IPS-15b (cell line): ENCODE data around the gene HDGFL1.

ENCODE experiments used
- H3K27me3 ChIP-seq: one replicate; pipeline ENCODE4 v1.6.1; 2013; ENCODE audit warnings: low read length; ENCODE audit not compliant: control insufficient read depth, insufficient read depth
- H3K36me3 ChIP-seq: one replicate; pipeline ENCODE4 v1.6.1; 2013; ENCODE audit warnings: low read length; ENCODE audit not compliant: control insufficient read depth, insufficient read depth
- H3K4me1 ChIP-seq: one replicate; pipeline ENCODE4 v1.6.1; 2013; ENCODE audit warnings: mild to moderate bottlenecking, low read length; ENCODE audit not compliant: control insufficient read depth, insufficient read depth
- H3K4me3 ChIP-seq: one replicate; pipeline ENCODE4 v1.5.1; 2013; ENCODE audit warnings: low read depth, low read length
- H3K9ac ChIP-seq: one replicate; pipeline ENCODE4 v1.6.1; 2013; ENCODE audit warnings: low read depth, mild to moderate bottlenecking, low read length
- H3K9me3 ChIP-seq: one replicate; pipeline ENCODE4 v1.6.1; 2013; ENCODE audit warnings: mild to moderate bottlenecking, low read length; ENCODE audit not compliant: control insufficient read depth, insufficient read depth

Gene HDGFL1

DNA sequence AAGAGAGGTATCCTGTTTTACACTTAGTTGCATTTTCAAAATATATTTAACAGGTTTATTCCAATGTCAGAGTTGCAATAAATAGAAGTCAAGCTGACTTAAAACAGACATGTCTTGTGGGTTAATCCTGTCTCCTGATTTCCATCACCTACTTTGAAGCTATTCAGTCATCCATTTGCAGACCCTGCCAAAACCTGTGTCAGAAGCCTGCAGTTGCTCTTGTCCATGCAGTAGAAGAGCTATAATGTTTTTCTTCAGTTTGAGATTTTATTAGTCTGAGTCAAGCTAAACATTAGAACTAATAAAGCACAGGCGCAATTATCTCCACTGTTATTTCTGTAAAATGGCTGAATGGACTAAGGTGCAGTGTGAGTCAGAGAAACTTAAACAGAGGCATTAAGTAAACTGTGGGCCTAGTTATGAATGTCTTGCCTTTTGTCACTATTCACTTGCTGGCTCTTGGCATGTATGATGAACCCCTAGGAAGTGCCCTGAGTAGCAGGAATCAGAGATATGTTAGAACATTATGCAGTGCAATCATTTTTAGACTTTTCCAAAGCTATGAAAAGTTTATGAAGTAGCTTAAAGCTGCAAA is 11.0 kb upstream of the HDGFL1 start:
- no peak overlapping the region for H3K4me3 ChIP-seq
- H3K9ac ChIP-seq, result no peak overlapping the region
- H3K27me3 ChIP-seq, result no peaks in the 10 kb centered on the region
- no peaks in the 10 kb centered on the region for H3K36me3 ChIP-seq
- H3K4me1 ChIP-seq, result no peaks in the 10 kb centered on the region
- H3K9me3 ChIP-seq, result no peaks in the 10 kb centered on the region

DNA sequence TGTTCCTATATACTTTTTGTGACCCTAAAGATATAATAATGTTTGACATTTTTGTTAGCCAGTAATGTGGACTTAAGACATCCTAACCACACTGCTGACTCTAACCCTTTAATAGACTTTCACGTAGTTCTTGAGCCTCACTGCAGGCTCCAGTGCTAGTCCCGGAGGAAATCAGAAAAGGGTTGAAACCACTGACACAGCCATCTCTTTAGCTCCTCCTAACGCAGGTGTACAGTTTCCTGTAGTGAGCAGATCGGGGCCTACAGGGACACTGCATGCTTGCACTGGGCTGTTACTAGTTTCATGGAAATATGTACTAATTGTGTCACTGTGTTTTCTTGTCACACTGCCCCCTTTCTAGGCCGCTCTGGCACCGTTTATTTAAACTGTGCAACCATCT is 512 bp upstream of the HDGFL1 start:
- Histone ChIP-seq H3K36me3 (no peaks in the 10 kb centered on the region), H3K4me1 (no peaks in the 10 kb centered on the region)

DNA sequence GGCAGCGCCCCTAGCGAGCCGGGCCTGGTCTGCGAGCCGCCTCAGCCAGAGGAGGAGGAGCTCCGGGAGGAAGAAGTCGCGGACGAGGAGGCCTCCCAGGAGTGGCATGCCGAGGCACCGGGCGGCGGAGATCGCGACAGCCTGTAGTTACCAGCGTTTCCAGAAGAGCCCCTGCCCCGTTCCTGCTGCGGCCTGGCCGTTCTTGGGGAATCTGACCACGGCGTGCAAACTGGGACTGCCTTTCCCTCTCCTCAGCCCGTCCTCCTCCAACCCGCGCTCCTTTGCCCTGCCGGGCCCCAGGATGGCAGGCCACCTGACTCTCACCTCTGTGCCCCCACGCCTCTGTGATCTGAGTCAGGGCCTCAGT is 802 bp downstream of the HDGFL1 start:
- H3K9ac ChIP-seq, result no peak overlapping the region
- H3K4me1 ChIP-seq, result no peaks in the 10 kb centered on the region
- H3K36me3 ChIP-seq, result no peaks in the 10 kb centered on the region
- no peak overlapping the region for H3K4me3 ChIP-seq
- H3K27me3 ChIP-seq, result no peaks in the 10 kb centered on the region
- H3K9me3 ChIP-seq, result no peaks in the 10 kb centered on the region

More for the DNA sequence above, 512 bp upstream of the HDGFL1 start:
- no peak overlapping the region for H3K4me3 ChIP-seq
- H3K9ac ChIP-seq, result no peak overlapping the region
- H3K27me3 ChIP-seq, result no peaks in the 10 kb centered on the region
- H3K9me3 ChIP-seq, result no peaks in the 10 kb centered on the region

DNA sequence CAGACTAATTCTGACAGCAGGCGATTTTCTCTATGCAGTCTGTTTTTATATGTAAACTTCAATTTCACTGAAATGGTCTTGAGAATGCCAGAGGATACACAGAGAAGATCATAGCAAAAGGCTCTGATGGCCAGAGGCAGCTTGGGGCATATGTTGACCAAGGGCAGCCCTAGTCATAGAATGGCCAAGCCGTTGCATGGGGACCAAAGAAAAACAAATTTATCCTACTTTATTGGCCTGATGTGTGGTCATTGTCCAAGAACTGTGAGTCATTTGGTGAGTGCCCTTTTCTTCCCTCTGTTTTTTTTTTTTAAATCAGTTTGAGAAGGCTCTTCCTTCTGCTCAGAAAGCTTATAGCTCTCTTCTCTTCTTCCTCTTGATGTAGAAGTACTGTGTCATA is 5.8 kb downstream of the HDGFL1 start:
- H3K9ac ChIP-seq, result no peak overlapping the region
- H3K36me3 ChIP-seq, result no peaks in the 10 kb centered on the region
- H3K4me3 ChIP-seq, result no peak overlapping the region
- no peaks in the 10 kb centered on the region for H3K4me1 ChIP-seq
- no peaks in the 10 kb centered on the region for H3K27me3 ChIP-seq
- H3K9me3 ChIP-seq, result no peaks in the 10 kb centered on the region

DNA sequence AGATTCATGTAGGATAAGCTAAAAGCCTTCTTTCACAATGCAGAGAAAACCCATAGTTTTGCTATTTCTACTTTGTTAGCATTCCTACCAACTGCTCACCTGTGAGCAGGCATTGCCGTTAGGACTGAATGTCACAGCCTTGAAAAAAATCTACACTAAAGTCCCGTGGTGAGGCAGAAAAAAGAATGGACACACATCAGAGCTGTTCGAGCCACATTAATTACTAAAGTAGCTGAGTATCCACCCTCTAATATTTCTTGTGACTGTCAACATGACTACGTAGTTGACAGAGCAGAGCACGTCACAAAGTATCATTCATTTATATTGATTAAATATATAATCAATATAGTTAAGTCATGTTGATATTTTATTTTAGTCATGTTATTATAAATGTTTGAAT is 10.1 kb downstream of the HDGFL1 start:
- Histone ChIP-seq H3K27me3 (no peaks in the 10 kb centered on the region), H3K4me3 (no peak overlapping the region), H3K9me3 (no peaks in the 10 kb centered on the region), H3K9ac (no peak overlapping the region), H3K4me1 (peaks cover 3% of the 10 kb centered on the region), H3K36me3 (no peaks in the 10 kb centered on the region)

DNA sequence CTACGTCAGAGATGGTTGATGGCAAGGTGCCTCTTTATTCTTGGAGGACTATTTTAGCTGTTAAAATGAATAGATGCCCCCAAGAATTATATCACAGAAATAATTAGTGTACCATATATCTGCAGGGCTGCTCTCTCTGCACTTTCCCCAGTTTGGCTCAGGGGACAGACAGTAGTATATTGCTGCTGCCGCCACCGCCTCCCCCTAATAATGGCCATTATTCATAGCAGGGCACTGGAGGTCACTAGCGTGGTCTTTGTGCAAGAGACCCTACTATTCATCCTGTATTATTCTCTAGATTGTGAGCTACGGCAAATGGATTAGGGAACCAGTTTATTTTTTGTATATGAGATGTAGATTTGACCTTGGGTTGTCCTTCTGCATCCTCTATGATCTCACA is 11.0 kb downstream of the HDGFL1 start:
- H3K9ac ChIP-seq, result no peak overlapping the region
- peaks cover 3% of the 10 kb centered on the region for H3K4me1 ChIP-seq
- no peaks in the 10 kb centered on the region for H3K27me3 ChIP-seq
- no peaks in the 10 kb centered on the region for H3K36me3 ChIP-seq
- no peaks in the 10 kb centered on the region for H3K9me3 ChIP-seq
- no peak overlapping the region for H3K4me3 ChIP-seq

DNA sequence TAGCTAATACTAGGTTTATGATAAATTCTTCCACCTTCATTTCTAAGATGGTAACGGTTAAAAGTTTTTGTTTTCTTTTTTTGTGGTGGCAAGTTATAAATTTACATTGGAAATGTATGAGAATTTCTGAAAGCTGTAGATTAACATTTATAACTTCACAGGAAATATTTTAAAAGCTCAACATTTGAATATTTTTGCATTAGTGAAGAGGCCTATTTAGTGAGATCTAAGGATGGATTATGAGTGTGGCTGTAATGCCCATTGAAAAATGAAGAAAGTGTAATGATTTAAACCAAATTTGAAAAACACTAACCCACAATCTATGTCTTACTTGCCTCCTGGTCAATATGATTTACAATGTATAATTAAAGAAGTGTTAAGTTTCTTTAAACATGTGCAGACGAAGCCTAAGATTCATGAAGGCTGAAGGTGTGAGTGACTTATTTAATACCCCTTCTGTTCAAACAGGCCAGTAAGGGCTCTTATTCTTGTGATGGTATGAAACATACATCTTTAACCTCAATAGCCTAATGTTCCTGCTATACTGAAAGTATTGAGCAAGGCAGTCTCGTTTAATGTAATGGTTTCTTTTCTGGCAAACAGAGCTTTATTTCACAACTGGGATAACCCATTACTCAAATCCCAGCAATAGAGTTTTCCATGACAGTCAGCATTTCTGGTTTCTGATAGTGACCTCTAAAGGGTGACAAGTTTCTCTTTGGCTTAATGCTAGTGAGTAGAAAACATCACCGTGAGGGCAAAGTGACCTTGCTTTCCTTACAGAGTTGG is 13.2 kb downstream of the HDGFL1 start:
- H3K27me3 ChIP-seq, result no peaks in the 10 kb centered on the region
- peaks cover 3% of the 10 kb centered on the region for H3K4me1 ChIP-seq
- no peaks in the 10 kb centered on the region for H3K36me3 ChIP-seq
- H3K9me3 ChIP-seq, result no peaks in the 10 kb centered on the region
- no peak overlapping the region for H3K9ac ChIP-seq
- H3K4me3 ChIP-seq, result no peak overlapping the region

DNA sequence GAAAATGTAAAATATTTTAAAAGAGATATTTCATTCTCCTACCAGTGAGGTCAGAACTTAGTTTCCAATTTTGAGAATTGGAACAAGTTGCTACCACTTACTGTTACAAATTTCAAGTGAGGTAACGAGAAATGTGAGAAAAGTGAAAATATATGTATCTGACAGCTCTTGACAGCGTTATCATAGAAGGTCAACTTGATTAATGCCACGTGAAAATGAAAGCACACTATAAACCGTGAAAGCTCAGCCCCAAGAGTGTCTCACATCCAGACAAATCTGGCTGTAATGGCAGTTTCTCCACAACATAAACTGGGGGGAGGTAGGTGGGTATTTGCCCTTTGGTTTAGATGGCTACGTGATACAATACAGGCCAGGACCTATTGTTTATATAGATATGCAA is 13.9 kb downstream of the HDGFL1 start:
- Histone ChIP-seq H3K4me1 (peaks cover 3% of the 10 kb centered on the region), H3K36me3 (no peaks in the 10 kb centered on the region), H3K9me3 (no peaks in the 10 kb centered on the region), H3K4me3 (no peak overlapping the region), H3K27me3 (no peaks in the 10 kb centered on the region), H3K9ac (no peak overlapping the region)

DNA sequence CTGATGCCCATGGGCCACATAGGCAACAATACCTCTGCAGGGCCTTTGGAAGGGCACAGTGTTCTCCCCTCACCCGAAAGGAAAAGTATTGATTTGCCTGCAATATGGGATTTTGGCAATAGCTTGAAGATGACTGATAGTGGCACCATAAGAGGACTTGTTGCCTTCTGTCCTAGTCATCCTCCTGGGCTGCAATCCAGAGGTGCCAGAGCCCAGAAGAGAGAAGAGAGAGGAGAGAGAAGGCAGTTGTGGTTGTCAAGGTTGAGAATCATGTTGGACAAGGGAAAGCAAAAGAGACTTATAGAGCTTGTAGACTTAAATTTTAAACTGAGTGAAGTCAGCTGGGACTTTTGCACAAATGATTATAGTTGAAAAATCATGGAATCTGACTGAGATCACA is 14.6 kb downstream of the HDGFL1 start:
- no peaks in the 10 kb centered on the region for H3K9me3 ChIP-seq
- H3K4me1 ChIP-seq, result peaks cover 3% of the 10 kb centered on the region
- no peaks in the 10 kb centered on the region for H3K36me3 ChIP-seq
- H3K4me3 ChIP-seq, result no peak overlapping the region
- no peaks in the 10 kb centered on the region for H3K27me3 ChIP-seq
- no peak overlapping the region for H3K9ac ChIP-seq

DNA sequence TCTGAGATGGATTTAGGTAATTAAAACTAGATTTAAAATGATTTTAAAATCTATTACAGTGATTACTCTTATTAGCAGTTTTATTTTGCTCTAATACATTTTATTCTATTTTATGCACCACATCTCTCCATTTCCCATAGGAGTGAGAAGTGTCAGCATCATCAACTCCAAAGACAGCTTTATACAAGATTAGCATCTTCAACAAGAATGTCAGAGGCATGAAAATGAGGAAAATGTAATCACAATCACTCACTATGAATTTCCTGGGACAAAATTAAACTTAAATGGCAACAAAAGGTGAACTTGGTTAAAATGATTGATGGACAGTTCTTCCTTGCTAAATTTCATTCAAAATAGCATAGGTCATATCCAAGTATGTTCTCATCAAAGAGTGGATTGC is 19.8 kb downstream of the HDGFL1 start:
- H3K4me3 ChIP-seq, result no peak overlapping the region
- no peaks in the 10 kb centered on the region for H3K36me3 ChIP-seq
- no peaks in the 10 kb centered on the region for H3K4me1 ChIP-seq
- H3K9me3 ChIP-seq, result no peaks in the 10 kb centered on the region
- H3K27me3 ChIP-seq, result no peaks in the 10 kb centered on the region
- H3K9ac ChIP-seq, result no peak overlapping the region

DNA sequence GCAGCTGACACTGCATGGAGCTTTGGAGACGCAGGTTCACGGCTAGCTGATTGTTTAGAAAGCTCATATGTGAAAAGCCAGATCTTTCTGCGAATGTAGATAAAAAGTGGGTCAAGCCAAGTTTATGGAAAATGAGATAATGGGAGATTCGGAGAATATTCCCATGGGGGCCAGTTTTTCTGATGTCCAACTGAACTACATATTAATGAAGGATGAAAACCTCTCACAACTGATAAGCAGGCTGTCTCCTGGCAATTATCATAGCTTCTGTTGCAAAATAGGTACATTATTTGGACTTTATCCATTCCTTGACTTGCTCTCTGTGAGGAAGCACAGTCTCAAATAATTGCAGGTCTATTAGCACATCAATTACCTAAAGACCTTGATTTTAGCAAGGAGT is 21.1 kb downstream of the HDGFL1 start:
- Histone ChIP-seq H3K27me3 (no peaks in the 10 kb centered on the region), H3K4me1 (no peaks in the 10 kb centered on the region), H3K9ac (no peak overlapping the region), H3K9me3 (no peaks in the 10 kb centered on the region), H3K4me3 (no peak overlapping the region), H3K36me3 (no peaks in the 10 kb centered on the region)

DNA sequence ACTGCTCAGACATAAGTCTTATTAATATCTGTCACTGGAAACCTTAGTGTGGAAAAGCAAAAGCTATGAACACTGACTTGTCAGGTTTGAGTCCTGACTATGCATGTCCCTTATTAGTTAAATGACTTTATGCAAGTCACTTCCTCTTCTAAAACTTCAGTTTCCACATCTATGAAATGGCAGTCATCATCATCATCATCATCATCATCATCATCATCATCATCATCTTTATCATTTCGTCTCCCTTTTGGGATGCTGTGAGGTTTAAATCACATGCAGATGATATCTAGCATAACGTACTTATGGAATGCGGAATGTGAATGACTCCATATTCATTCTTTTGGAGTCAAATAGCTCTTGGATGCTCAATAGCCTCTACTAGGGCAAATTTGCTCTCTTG is 24.5 kb downstream of the HDGFL1 start:
- H3K9ac ChIP-seq, result no peak overlapping the region
- H3K9me3 ChIP-seq, result no peaks in the 10 kb centered on the region

More for the DNA sequence above, 24.5 kb downstream of the HDGFL1 start:
- Histone ChIP-seq H3K4me3 (no peak overlapping the region), H3K4me1 (no peaks in the 10 kb centered on the region), H3K36me3 (no peaks in the 10 kb centered on the region), H3K27me3 (no peaks in the 10 kb centered on the region)
